ENCODE measurements around the gene SEC31A.
A peak's percentile ranks its signal among the peaks of the same experiment; 100 is the strongest.

SEC31A gene

GRCh38 chr4:82792912-82793649, 97.9 kb downstream of the SEC31A start:
- DNase-seq (ENCODE audit: low read depth, low spot score) = no peak

GRCh38 chr4:82791179-82791578, 99.8 kb downstream of the SEC31A start:
- no peak for DNase-seq (ENCODE audit: low read depth, low spot score)

- no peak for DNase-seq (ENCODE audit: low read depth, low spot score)
These were observed 100.8 kb downstream of the SEC31A start for GRCh38 chr4:82790060-82790660.

GRCh38 chr4:82789025-82789776, 101.8 kb downstream of the SEC31A start:
- DNase-seq (ENCODE audit: low read depth, low spot score) = no peak

- no peak for DNase-seq (ENCODE audit: low read depth, low spot score)
These were observed 103.6 kb downstream of the SEC31A start for GRCh38 chr4:82787342-82787741.

GRCh38 chr4:82786828-82787227, 104.1 kb downstream of the SEC31A start:
- DNase-seq (ENCODE audit: low read depth, low spot score) = no peak

GRCh38 chr4:82785611-82786400, 105.1 kb downstream of the SEC31A start:
- no peak for DNase-seq (ENCODE audit: low read depth, low spot score)

- DNase-seq (ENCODE audit: low read depth, low spot score) = peak; percentile 53
These were observed 106.0 kb downstream of the SEC31A start for GRCh38 chr4:82784681-82785610.

- peak; percentile 65 for DNase-seq (ENCODE audit: low read depth, low spot score)
These were observed 108.2 kb downstream of the SEC31A start for GRCh38 chr4:82782626-82783345.

- peak; percentile 42 for DNase-seq (ENCODE audit: low read depth, low spot score)
These were observed 110.2 kb downstream of the SEC31A start for GRCh38 chr4:82780752-82781231.

GRCh38 chr4:82780170-82780751, 110.7 kb downstream of the SEC31A start:
- DNase-seq (ENCODE audit: low read depth, low spot score) = no peak

GRCh38 chr4:82779032-82779431, 111.9 kb downstream of the SEC31A start:
- no peak for DNase-seq (ENCODE audit: low read depth, low spot score)

GRCh38 chr4:82777857-82778525, 113.0 kb downstream of the SEC31A start:
- no peak for DNase-seq (ENCODE audit: low read depth, low spot score)

- no peak for DNase-seq (ENCODE audit: low read depth, low spot score)
These were observed 113.9 kb downstream of the SEC31A start for GRCh38 chr4:82776925-82777542.

GRCh38 chr4:82775243-82775642, 115.7 kb downstream of the SEC31A start:
- no peak for DNase-seq (ENCODE audit: low read depth, low spot score)

- peak; percentile 27 for DNase-seq (ENCODE audit: low read depth, low spot score)
These were observed 116.2 kb downstream of the SEC31A start for GRCh38 chr4:82774711-82775171.

- no peak for DNase-seq (ENCODE audit: low read depth, low spot score)
These were observed 117.9 kb downstream of the SEC31A start for GRCh38 chr4:82773057-82773456.

- DNase-seq (ENCODE audit: low read depth, low spot score) = no peak
These were observed 120.3 kb downstream of the SEC31A start for GRCh38 chr4:82770607-82771006.
